Measurements from ENCODE around the gene ULK4. TPM values are rescaled to one million over a fixed set of nuclear protein-coding genes. Genes with fewer than 3 reads are reported as not detected.

ULK4 gene
- total RNA-seq, 4 donors from 2014 or later = 2.0 to 3.0 (median 2.3) TPM

DNA sequence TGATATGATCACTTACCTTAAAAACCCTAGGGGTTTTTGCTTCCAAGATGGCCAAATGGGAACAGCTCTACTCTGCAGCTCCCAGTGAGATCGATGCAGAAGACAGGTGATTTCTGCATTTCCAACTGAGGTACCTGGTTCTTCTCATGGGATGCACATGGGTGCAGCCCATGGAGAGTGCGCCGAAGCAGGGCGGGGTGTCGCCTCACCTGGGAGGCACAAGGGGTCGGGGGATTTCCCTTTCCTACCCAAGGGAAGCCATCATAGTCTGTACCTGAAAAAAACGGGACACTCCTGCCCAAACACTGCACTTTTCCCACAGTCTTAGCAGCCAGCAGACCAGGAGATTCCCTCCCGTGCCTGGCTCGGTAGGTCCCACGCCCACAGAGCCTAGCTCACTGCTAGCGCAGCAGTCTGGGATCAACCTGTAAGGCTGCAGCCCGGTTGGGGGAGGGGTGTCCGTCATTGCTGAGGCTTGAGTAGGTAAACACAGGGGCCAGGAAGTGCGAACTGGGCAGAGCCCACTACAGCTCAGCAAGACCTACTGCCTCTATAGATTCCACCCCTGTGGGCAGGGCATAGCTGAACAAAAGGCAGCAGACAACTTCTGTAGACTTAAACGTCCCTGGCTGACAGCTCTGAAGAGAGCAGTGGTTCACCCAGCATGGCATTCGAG, 684.0 kb downstream of the ULK4 start:
- TF ChIP-seq, protein P1, sequence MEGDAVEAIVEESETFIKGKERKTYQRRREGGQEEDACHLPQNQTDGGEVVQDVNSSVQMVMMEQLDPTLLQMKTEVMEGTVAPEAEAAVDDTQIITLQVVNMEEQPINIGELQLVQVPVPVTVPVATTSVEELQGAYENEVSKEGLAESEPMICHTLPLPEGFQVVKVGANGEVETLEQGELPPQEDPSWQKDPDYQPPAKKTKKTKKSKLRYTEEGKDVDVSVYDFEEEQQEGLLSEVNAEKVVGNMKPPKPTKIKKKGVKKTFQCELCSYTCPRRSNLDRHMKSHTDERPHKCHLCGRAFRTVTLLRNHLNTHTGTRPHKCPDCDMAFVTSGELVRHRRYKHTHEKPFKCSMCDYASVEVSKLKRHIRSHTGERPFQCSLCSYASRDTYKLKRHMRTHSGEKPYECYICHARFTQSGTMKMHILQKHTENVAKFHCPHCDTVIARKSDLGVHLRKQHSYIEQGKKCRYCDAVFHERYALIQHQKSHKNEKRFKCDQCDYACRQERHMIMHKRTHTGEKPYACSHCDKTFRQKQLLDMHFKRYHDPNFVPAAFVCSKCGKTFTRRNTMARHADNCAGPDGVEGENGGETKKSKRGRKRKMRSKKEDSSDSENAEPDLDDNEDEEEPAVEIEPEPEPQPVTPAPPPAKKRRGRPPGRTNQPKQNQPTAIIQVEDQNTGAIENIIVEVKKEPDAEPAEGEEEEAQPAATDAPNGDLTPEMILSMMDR (IDR thresholded peaks at IDR 0.05 in 4 of 5, conservative IDR thresholded peaks at IDR 0.05 in 1 of 5) = no peak
- H3K4me1 ChIP-seq = no peaks in the 10 kb centered on the region
- no peak for ATAC-seq
- no peak overlapping the region for H3K27ac ChIP-seq
- in situ Hi-C loops (cut with MboI; ENCODE audit: low sequenced_read_pairs in 4 of 4) = no loop called here
- no peak overlapping the region for H3K4me3 ChIP-seq
- H3K27me3 ChIP-seq = no peaks in the 10 kb centered on the region
- intact Hi-C loops (cut with DNase I; ENCODE audit: low total_unique reads) = no loop called here
- DNase-seq = no peak
- H3K36me3 ChIP-seq = no peaks in the 10 kb centered on the region
- no peaks in the 10 kb centered on the region for H3K9me3 ChIP-seq

DNA sequence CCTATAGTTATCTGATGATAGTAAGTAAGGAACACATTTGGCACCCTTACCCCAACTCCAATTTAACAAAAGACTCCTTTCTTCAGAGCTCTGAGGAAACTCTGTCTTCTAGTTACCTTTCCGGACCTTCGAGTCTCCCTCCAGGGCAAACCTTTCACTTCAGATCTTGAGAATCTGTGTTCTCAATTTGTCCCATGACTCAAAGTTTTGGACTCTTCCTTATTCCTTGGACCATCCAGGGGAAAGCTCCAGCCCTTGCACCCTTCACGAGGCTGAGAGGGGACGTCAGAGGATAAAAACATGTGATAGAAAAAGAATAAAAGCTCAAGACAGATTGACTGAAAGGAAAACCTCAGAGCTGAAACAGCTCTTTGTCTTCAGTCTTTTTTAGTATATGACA, 685.7 kb downstream of the ULK4 start:
- in situ Hi-C loops (cut with MboI; ENCODE audit: low sequenced_read_pairs in 4 of 4) = no loop called here
- Histone ChIP-seq H3K4me3 (no peak overlapping the region), H3K4me1 (no peaks in the 10 kb centered on the region), H3K9me3 (no peaks in the 10 kb centered on the region), H3K36me3 (no peaks in the 10 kb centered on the region), H3K27me3 (no peaks in the 10 kb centered on the region), H3K27ac (no peak overlapping the region)
- DNase-seq = no peak
- no peak for ATAC-seq
- TF ChIP-seq, protein P1 (IDR thresholded peaks at IDR 0.05 in 4 of 5, conservative IDR thresholded peaks at IDR 0.05 in 1 of 5) = no peak
- no peak for TF ChIP-seq POLR2A (IDR thresholded peaks at IDR 0.05)
- intact Hi-C loops (cut with DNase I; ENCODE audit: low total_unique reads) = no loop called here

DNA sequence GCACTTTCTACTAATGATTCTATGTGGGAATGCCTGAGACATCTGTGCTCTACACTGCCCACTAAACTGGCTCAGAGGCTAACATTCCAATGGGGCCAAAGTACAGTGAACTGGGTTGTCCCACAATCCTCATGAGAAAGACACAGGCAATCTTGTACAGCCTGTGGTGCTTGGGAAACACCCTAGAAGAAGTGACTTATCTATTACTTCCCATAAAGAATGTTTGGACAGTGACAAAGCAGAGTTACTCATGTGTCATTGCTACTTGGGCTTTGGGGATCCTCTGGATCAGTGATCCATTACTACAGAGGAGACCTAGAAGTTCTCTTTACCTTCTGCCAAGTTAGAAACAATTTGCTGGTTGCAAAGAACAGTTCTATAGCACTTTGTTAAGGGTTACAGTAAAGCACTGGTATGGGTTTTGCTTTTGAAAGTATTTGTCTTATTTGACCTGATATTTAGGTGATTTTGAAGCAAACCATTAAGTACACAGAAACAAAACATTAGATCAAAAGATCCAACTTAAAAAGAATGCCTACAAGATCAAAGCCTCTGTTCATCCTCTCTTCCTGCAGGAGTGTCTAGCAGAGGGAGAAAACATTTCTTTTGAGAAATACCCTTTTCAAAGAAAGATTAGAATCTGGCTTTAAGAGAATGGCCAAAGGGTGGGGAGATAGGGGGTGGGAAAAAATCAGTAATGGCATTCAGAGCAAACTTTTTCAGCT, 686.8 kb downstream of the ULK4 start:
- intact Hi-C loops (cut with DNase I; ENCODE audit: low total_unique reads) = no loop called here
- DNase-seq (no peak), ATAC-seq (no peak)

DNA sequence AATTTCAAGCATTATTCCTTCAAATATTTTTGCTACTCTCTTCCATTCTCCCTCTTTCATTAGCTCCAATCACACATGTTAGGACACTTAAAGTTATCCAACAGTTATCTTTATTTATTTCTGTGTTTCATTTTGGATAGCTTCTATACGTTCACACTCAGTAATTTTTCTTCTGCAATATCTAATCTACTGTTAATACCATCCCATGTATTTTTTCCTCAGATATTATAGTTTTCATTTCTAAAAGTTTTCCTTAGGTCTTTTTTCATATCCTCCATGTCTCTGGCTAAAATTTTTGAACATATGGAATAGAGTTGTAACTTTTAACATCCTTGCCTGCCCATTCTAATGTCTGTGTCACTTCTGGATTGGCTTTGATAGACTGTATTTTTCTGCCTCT, 689.2 kb downstream of the ULK4 start:
- TF ChIP-seq POLR2A (IDR thresholded peaks at IDR 0.05) = no peak
- TF ChIP-seq, protein P1 (IDR thresholded peaks at IDR 0.05 in 4 of 5, conservative IDR thresholded peaks at IDR 0.05 in 1 of 5) = no peak
- H3K27me3 ChIP-seq = no peaks in the 10 kb centered on the region
- intact Hi-C loops (cut with DNase I; ENCODE audit: low total_unique reads) (no loop called here), in situ Hi-C loops (cut with MboI; ENCODE audit: low sequenced_read_pairs in 4 of 4) (no loop called here)
- H3K4me1 ChIP-seq = no peaks in the 10 kb centered on the region
- no peak for ATAC-seq
- no peak for DNase-seq
- H3K27ac ChIP-seq = no peak overlapping the region
- H3K4me3 ChIP-seq = no peak overlapping the region
- no peaks in the 10 kb centered on the region for H3K36me3 ChIP-seq
- H3K9me3 ChIP-seq = no peaks in the 10 kb centered on the region

More for the DNA sequence above, 686.8 kb downstream of the ULK4 start:
- no peaks in the 10 kb centered on the region for H3K36me3 ChIP-seq
- H3K4me1 ChIP-seq = no peaks in the 10 kb centered on the region
- no peak overlapping the region for H3K4me3 ChIP-seq
- TF ChIP-seq, protein P1 (IDR thresholded peaks at IDR 0.05 in 4 of 5, conservative IDR thresholded peaks at IDR 0.05 in 1 of 5) = no peak
- no peak for TF ChIP-seq POLR2A (IDR thresholded peaks at IDR 0.05)
- in situ Hi-C loops (cut with MboI; ENCODE audit: low sequenced_read_pairs in 4 of 4) = no loop called here
- H3K27ac ChIP-seq = no peak overlapping the region
- no peaks in the 10 kb centered on the region for H3K27me3 ChIP-seq
- H3K9me3 ChIP-seq = no peaks in the 10 kb centered on the region

Measured in gastrocnemius medialis (tissue), 4 donors.